ENCODE measurements around the gene SLC12A7.

- TF ChIP-seq SUZ12 (IDR thresholded peaks at IDR 0.05; ENCODE audit: extremely low read depth, insufficient read depth, insufficient read length): no peak
- TF ChIP-seq YY1 (IDR thresholded peaks at IDR 0.05; ENCODE audit: insufficient read depth, insufficient read length): no peak
Measured at GRCh38 chr5:1078206-1078605, 33.7 kb downstream of the SLC12A7 start.

Measured in NT2/D1 (cell line).